Activated CD4-positive, alpha-beta T cell treated with anti-CD3 and anti-CD28 coated beads, Interleukin-10, Interleukin-2, amounts not matched to agents 100 ng/mL and 50 ng/mL, durations not matched to agents 16 hours and 8 hours (primary cell): ENCODE results near the gene FKRP.

Experiments used
- DNase-seq: peaks from one replicate; pipeline ENCODE4 v3.0.0-alpha.2; 2020

The FKRP gene

GRCh38 chr19:46732172-46732938, 13.5 kb upstream of the FKRP start:
- DNase-seq, result no peak

- no peak for DNase-seq
These were observed 12.7 kb upstream of the FKRP start for GRCh38 chr19:46732966-46733689.

GRCh38 chr19:46733690-46734292, 12.1 kb upstream of the FKRP start:
- DNase-seq, result no peak

DNA sequence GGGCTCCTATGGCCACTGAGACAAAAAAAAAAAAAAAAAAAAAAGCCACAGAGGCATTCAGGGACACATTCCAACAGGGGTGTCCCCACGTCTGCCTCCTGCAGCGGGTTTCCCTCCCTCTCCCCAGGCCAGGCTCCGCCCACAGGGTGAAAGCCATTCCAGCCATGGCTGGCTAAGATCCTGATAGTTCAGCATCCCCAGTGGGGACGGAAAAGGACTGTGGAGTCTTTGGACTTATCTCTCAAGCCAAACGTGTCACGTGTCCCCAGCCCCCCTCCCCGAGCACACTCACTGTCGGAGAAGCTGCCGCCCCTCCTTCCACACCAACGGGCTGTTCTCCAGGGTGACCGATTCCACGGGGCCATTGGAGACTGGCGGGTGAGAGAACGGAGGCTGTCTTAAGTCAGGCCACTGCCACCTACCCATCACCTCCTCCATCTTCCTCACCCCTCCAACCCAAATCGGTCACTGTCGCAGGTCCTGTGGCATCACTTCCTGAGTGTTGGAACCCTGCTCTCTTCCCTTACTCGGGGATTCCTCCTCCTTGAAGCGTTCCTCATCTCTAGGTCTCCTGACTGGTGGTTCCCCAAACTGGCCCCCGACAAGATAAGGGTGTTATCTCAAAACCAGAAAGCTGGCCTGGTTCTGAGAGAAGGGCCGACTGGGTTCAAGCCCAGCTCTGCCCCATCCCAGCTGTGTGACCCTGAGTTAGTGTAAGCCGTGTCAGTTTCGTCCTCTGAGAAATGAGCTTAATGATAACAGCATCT, 9.1 kb upstream of the FKRP start:
- DNase-seq, result no peak

- no peak for DNase-seq
These were observed 8.6 kb upstream of the FKRP start for GRCh38 chr19:46737298-46737654.

- DNase-seq, result no peak
These were observed 8.1 kb upstream of the FKRP start for GRCh38 chr19:46737761-46738171.

DNA sequence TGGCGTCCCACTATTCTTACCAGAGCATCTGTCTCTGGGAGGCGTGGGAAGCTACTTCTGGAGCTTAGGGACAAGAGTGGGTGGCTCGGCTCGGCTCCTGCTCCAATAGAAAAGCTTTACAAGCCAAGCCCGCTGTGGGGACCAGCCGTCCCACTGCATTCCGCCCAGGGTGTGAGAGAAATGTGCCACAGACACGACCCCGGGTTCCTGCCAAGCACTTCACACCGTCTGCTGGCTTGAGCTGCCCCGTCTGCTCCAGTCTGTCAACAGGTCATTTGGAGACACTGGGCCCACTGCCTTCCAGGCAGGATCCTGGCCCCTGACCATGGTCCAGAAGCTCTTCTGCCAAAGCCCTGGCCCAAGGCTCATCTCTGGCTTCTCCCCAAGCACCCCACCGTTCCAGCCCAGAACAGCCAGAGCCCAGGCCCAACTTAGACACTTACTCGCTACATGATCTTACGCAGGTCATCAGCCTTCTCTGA, 6.5 kb upstream of the FKRP start:
- no peak for DNase-seq

DNA sequence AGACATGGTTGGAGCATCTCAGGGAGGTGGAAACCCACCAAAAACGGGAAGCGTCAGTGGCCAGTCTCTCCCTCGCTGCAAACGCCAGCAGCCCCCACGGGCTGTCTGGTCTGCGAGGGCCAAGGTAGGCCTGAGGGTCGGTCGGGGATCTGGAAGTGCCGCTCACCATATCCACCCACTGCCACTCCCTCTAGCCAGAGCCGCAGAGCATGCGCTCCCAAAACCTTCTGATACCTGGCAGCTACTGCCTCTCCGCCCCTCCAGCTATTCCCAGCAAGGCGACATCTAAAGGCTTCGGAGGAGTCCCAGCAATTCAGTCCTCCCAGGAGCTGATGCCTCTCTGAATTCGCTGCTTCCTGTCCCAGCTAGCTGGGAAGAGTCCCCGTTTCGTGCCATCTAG, 4.4 kb upstream of the FKRP start:
- no peak for DNase-seq

- no peak for DNase-seq
These were observed 2.9 kb upstream of the FKRP start for GRCh38 chr19:46742926-46743480.

- DNase-seq, result no peak
These were observed 1.7 kb upstream of the FKRP start for GRCh38 chr19:46744005-46744691.

GRCh38 chr19:46745030-46745429, 827 bp upstream of the FKRP start:
- no peak for DNase-seq

DNA sequence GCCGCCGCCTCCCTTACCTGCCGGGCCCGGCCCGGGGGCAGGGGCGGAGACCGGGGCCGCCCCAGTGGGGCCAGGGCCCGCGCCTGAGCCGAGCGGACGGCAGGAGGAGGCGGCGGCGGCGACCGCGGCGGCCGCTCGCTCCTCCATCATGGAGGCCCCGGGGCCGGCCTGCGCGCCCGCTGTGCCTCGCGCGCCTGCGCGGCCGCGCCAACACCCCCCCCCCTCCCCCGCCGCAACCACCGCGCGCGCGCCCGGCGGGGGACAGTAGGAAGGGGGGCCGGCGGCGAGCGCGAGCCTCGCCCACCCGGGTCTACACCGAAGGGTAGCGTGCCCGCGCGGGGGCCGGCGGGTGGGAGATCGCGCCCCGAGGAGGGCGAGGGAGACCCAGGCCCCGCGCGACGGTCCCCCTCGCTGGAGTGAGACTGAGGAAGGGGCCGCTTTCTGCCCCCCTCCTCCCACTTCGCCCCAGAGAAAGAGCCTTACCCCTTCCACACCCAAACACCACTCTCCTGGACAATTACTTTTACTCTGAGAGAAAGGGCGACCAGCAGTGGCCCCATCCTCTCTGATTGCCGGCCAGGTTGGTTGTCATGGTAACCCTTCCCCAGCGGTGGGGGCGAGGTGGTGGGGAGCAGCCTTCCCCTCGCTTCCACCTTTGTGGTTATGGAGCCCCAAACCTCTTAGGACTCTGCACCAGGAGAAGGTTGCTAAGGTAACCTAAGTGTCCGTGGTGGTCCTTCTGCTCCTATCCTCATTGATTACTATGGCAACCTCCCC, 612 bp downstream of the FKRP start, which contains the start of gene STRN4:
Gene STRN4, minus strand, starts transcription at position 170 of the 777 bp plus-strand sequence. Its CDS starts 20 bp downstream, at position 150.
- DNase-seq, result peak; percentile 65

DNA sequence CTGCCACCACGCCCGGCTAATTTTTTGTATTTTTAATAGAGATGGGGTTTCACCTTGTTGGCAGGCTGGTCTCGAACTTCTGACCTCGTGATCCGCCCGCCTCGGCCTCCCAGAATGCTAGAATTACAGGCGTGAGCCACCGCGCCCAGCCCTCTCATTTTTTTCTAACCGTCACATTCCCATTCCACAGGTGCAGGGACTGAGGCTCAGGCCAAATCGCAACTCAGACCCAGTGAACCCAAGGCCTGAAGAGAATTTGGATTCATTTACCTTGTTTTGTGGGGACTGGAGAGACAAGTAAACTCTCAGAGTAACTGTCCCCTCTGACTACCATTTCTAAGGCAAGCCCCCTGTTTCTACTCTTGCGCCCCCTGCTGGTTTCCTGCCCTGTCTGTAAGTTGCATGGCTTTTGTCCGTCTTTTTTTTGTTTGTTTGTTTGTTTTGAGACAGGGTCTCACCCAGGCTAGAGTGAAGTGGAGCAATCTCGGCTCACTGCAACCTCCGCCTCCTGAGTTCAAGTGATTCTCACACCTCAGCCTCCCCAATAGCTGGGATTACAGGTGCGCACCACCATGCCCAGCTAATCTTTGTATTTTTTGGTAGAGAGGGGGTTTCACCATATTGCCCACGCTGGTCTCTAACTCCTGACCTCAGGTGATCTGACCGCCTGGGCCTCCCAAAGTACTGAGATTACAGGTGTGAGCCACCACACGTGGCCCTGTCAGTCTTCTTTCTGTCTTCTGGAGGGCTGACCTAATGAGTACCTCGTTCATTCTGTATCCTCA, 2.7 kb downstream of the FKRP start:
- DNase-seq, result peak; percentile 76

- peak; percentile 67 for DNase-seq
These were observed 7.7 kb downstream of the FKRP start for GRCh38 chr19:46753420-46754155.

DNA sequence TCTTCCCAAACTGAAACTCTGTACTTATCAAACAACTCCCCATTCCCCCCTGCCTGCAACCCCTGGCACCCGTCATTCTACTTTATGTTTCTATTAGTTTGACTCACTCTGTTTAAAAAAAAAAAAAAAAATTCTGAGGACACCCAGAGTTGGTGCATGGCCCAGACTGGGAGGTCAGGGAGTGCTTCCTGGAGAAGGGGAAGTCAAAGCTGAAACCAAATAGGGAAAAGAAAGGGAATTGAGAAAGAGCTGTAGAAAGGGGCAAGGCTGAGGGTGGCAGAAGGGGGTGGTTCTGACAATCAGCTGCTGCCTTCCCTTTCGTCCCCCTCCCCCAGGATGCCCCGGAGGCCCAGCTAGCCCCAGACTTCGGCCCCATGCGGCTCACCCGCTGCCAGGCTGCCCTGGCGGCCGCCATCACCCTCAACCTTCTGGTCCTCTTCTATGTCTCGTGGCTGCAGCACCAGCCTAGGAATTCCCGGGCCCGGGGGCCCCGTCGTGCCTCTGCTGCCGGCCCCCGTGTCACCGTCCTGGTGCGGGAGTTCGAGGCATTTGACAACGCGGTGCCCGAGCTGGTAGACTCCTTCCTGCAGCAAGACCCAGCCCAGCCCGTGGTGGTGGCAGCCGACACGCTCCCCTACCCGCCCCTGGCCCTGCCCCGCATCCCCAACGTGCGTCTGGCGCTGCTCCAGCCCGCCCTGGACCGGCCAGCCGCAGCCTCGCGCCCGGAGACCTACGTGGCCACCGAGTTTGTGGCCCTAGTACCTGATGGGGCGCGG, 9.4 kb downstream of the FKRP start:
- no peak for DNase-seq

DNA sequence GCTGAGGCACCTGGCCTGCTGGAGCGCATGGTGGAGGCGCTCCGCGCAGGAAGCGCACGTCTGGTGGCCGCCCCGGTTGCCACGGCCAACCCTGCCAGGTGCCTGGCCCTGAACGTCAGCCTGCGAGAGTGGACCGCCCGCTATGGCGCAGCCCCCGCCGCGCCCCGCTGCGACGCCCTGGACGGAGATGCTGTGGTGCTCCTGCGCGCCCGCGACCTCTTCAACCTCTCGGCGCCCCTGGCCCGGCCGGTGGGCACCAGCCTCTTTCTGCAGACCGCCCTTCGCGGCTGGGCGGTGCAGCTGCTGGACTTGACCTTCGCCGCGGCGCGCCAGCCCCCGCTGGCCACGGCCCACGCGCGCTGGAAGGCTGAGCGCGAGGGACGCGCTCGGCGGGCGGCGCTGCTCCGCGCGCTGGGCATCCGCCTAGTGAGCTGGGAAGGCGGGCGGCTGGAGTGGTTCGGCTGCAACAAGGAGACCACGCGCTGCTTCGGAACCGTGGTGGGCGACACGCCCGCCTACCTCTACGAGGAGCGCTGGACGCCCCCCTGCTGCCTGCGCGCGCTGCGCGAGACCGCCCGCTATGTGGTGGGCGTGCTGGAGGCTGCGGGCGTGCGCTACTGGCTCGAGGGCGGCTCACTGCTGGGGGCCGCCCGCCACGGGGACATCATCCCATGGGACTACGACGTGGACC, 10.1 kb downstream of the FKRP start:
- no peak for DNase-seq

DNA sequence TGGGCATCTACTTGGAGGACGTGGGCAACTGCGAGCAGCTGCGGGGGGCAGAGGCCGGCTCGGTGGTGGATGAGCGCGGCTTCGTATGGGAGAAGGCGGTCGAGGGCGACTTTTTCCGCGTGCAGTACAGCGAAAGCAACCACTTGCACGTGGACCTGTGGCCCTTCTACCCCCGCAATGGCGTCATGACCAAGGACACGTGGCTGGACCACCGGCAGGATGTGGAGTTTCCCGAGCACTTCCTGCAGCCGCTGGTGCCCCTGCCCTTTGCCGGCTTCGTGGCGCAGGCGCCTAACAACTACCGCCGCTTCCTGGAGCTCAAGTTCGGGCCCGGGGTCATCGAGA, 10.7 kb downstream of the FKRP start:
- no peak for DNase-seq

GRCh38 chr19:46759206-46759605, 13.3 kb downstream of the FKRP start:
- no peak for DNase-seq
